Measurements from ENCODE around the gene LUC7L3.

LUC7L3 gene

DNA sequence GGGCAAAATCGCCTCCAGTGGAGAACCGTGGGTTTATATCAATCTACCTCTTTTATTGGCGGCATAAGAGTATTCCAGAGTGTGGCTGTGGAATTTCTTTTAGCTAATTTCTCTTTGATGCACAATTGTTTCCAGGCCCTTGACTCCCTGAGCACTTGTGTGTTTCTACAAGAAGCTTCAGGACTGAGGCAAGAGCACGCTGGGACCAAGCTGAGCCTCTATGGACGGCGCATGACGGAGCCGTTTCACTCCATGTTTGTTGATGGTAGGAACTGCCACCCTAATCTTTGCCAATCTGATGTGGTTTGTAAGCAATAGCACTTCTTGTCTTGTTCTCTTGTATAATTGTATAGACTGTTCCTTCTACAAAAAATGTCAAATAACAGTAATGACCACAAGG lies 59.1 kb downstream of the LUC7L3 start:
- TF ChIP-seq, protein P1, sequence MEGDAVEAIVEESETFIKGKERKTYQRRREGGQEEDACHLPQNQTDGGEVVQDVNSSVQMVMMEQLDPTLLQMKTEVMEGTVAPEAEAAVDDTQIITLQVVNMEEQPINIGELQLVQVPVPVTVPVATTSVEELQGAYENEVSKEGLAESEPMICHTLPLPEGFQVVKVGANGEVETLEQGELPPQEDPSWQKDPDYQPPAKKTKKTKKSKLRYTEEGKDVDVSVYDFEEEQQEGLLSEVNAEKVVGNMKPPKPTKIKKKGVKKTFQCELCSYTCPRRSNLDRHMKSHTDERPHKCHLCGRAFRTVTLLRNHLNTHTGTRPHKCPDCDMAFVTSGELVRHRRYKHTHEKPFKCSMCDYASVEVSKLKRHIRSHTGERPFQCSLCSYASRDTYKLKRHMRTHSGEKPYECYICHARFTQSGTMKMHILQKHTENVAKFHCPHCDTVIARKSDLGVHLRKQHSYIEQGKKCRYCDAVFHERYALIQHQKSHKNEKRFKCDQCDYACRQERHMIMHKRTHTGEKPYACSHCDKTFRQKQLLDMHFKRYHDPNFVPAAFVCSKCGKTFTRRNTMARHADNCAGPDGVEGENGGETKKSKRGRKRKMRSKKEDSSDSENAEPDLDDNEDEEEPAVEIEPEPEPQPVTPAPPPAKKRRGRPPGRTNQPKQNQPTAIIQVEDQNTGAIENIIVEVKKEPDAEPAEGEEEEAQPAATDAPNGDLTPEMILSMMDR (IDR thresholded peaks at IDR 0.05; ENCODE audit: low read depth, low read length) = no peak
- no peak overlapping the region for H3K4me3 ChIP-seq (replicated peaks in 1 of 2; ENCODE audit: low read depth in 2 of 2, low read length in 2 of 2)
- DNase-seq (ENCODE audit: low read depth in 2 of 2) = no peak

DNA sequence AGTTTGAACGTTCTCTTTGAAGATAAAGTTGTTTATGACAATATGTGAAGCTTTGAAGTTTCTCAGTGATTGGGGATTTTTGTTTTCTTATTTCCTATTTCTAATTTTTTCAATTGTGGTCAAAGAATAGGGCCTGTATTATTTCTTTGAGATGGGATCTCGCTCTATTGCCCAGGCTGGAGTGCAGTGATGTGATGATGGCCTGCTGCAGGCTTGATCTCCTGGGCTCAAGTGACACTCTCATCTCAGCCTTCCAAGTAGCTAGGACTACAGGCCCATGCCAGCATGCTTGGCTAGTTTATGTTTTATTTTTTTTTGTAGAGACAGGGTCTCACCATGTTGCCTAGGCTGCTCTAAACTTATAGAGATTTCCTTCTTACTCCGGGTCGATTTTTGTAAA lies 59.6 kb downstream of the LUC7L3 start:
- no peak overlapping the region for H3K4me3 ChIP-seq (replicated peaks in 1 of 2; ENCODE audit: low read depth in 2 of 2, low read length in 2 of 2)
- no peak for DNase-seq (ENCODE audit: low read depth in 2 of 2)
- TF ChIP-seq, protein P1 (IDR thresholded peaks at IDR 0.05; ENCODE audit: low read depth, low read length) = no peak

DNA sequence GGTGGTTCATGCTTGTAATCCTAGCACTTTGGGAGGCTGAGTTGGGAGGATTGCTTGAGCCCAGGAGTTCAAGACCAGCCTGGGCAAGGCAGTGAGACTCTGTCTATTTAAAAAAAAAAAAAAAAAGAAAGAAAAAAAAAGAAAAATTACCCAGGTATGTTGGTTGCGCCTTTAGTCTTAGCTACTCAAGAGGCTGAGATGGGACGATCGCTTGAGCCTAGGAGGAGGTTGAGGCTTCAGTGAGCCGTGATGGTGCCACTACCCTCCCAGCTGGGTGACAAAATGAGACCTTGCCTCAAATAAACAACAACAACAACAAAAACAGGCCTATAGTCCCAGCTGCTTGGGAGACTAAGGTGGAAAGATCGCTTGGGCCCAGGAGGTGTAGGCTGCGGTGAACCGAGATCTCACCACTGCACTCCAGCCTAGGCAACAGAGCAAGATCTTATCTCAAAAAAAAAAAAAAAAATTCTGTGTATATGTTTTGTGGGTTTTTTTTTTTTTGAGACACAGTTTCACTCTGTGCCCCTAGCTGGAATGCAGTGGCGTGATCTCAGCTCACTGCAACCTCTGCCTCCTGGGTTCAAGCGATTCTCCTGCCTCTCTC lies 60.4 kb downstream of the LUC7L3 start:
- no peak for DNase-seq (ENCODE audit: low read depth in 2 of 2)
- TF ChIP-seq, protein P1 (IDR thresholded peaks at IDR 0.05; ENCODE audit: low read depth, low read length) = no peak
- no peak overlapping the region for H3K4me3 ChIP-seq (replicated peaks in 1 of 2; ENCODE audit: low read depth in 2 of 2, low read length in 2 of 2)

- no peak for DNase-seq (ENCODE audit: low read depth in 2 of 2)
- H3K4me3 ChIP-seq (replicated peaks in 1 of 2; ENCODE audit: low read depth in 2 of 2, low read length in 2 of 2) = peak overlapping the region; percentile 26 to 30
- TF ChIP-seq, protein P1 (IDR thresholded peaks at IDR 0.05; ENCODE audit: low read depth, low read length) = no peak
Measured at GRCh38 chr17:50781167-50781566, 61.8 kb downstream of the LUC7L3 start.

DNA sequence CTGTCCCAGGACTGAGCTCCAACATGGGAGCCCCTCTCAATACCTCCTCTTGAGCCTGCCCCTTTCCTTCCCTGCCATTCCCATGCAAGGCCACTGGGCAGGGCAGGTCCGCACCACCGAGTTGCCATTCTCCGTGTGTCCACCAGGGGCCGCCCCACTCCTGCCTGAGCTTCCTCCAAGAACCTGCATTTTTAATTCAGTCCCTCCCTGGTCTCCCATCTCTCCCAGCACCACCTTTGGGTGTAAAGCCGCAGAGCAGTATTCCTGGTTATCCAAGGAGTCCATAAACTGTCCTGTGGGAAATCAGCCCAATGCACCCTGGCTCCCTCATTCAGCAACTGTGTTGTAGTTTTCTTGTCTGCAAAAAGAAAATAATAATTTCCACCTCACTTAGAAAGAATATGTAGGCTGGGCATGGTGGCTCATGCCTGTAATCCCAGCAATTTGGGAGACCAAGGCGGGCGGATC lies 63.8 kb downstream of the LUC7L3 start:
- TF ChIP-seq, protein P1 (IDR thresholded peaks at IDR 0.05; ENCODE audit: low read depth, low read length) = peak; percentile 99
- no peak overlapping the region for H3K4me3 ChIP-seq (replicated peaks in 1 of 2; ENCODE audit: low read depth in 2 of 2, low read length in 2 of 2)
- peak; percentile 91 to 92 for DNase-seq (ENCODE audit: low read depth in 2 of 2)

- TF ChIP-seq, protein P1 (IDR thresholded peaks at IDR 0.05; ENCODE audit: low read depth, low read length) = no peak
- no peak for DNase-seq (ENCODE audit: low read depth in 2 of 2)
- no peak overlapping the region for H3K4me3 ChIP-seq (replicated peaks in 1 of 2; ENCODE audit: low read depth in 2 of 2, low read length in 2 of 2)
Measured at GRCh38 chr17:50783905-50784304, 64.5 kb downstream of the LUC7L3 start.

- no peak overlapping the region for H3K4me3 ChIP-seq (replicated peaks in 1 of 2; ENCODE audit: low read depth in 2 of 2, low read length in 2 of 2)
- DNase-seq (ENCODE audit: low read depth in 2 of 2) = no peak
- TF ChIP-seq, protein P1 (IDR thresholded peaks at IDR 0.05; ENCODE audit: low read depth, low read length) = no peak
Measured at GRCh38 chr17:50785126-50785525, 65.7 kb downstream of the LUC7L3 start.

Data from cardiac fibroblast (primary cell).